Liver (tissue), 3 donors: ENCODE measurements around the gene BCAR3.

Experiments used
- EGR1 ChIP-seq, 2 donors: IDR thresholded peaks; 2 replicates each; pipeline ENCODE4 v1.6.1; 2016 to 2018; ENCODE audit warnings: antibody characterized with exemption in 2 of 2, low read depth in 2 of 2
- FOXA2 ChIP-seq: IDR thresholded peaks from 2 replicates; pipeline ENCODE4 v1.6.1; 2016; ENCODE audit warnings: antibody characterized with exemption
- GABPA ChIP-seq, 2 donors: IDR thresholded peaks in 1 of 2; conservative IDR thresholded peaks in 1 of 2; 2 replicates each; pipeline ENCODE4 v1.6.1; 2016; ENCODE audit warnings: antibody characterized with exemption in 2 of 2, mild to moderate bottlenecking in 1 of 2, moderate library complexity in 1 of 2
- JUND ChIP-seq, 2 donors: IDR thresholded peaks; 2 replicates each; pipeline ENCODE4 v1.6.1; 2016; ENCODE audit warnings: antibody characterized with exemption in 2 of 2
- RAD21 ChIP-seq, 2 donors: IDR thresholded peaks; 2 replicates each; pipeline ENCODE4 v1.6.1; 2016; ENCODE audit warnings: antibody characterized with exemption in 2 of 2, mild to moderate bottlenecking in 2 of 2
- REST ChIP-seq: IDR thresholded peaks from 2 replicates; pipeline ENCODE4 v1.6.1; 2016; ENCODE audit warnings: antibody characterized with exemption, mild to moderate bottlenecking
- RXRA ChIP-seq, 2 donors: IDR thresholded peaks; 2 replicates each; pipeline ENCODE4 v1.6.1; 2017 to 2018; ENCODE audit warnings: antibody characterized with exemption in 2 of 2, mild to moderate bottlenecking in 1 of 2
- TAF1 ChIP-seq: conservative IDR thresholded peaks from 2 replicates; pipeline ENCODE4 v1.6.1; 2016; ENCODE audit warnings: antibody characterized with exemption, mild to moderate bottlenecking
- YY1 ChIP-seq: IDR thresholded peaks from 2 replicates; pipeline ENCODE4 v1.6.1; 2016; ENCODE audit warnings: antibody characterized with exemption, mild to moderate bottlenecking
- ZBTB33 ChIP-seq: IDR thresholded peaks from 2 replicates; pipeline ENCODE4 v1.6.1; 2016; ENCODE audit warnings: antibody characterized with exemption
- TF ChIP-seq, protein P1 (sequence below): fragments of 150-350 bp; IDR thresholded peaks from 2 replicates; pipeline ENCODE4 v1.5.1; 2017; ENCODE audit warnings: improper control_type of control experiment, low read depth, low read length; ENCODE audit not compliant: missing input control
- TF ChIP-seq, protein P2 (sequence below): IDR thresholded peaks from 2 replicates; pipeline ENCODE4 v1.6.1; 2016; ENCODE audit warnings: antibody characterized with exemption
- donor health status: healthy.
- donor health status: healthy.

GRCh38 chr1:93714356-93714755, 32.7 kb upstream of the BCAR3 start:
- TF ChIP-seq, protein P1, sequence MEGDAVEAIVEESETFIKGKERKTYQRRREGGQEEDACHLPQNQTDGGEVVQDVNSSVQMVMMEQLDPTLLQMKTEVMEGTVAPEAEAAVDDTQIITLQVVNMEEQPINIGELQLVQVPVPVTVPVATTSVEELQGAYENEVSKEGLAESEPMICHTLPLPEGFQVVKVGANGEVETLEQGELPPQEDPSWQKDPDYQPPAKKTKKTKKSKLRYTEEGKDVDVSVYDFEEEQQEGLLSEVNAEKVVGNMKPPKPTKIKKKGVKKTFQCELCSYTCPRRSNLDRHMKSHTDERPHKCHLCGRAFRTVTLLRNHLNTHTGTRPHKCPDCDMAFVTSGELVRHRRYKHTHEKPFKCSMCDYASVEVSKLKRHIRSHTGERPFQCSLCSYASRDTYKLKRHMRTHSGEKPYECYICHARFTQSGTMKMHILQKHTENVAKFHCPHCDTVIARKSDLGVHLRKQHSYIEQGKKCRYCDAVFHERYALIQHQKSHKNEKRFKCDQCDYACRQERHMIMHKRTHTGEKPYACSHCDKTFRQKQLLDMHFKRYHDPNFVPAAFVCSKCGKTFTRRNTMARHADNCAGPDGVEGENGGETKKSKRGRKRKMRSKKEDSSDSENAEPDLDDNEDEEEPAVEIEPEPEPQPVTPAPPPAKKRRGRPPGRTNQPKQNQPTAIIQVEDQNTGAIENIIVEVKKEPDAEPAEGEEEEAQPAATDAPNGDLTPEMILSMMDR: no peak
- TF ChIP-seq REST (no peak), EGR1 (IDR thresholded peaks at IDR 0.05; ENCODE audit: low read depth in 2 of 2) (no peak), FOXA2 (no peak), TAF1 (no peak), YY1 (no peak), ZBTB33 (no peak), RXRA (IDR thresholded peaks at IDR 0.05) (no peak), RAD21 (IDR thresholded peaks at IDR 0.05) (no peak), JUND (IDR thresholded peaks at IDR 0.05) (no peak), GABPA (IDR thresholded peaks at IDR 0.05 in 1 of 2, conservative IDR thresholded peaks at IDR 0.05 in 1 of 2) (no peak)
- TF ChIP-seq, protein P2, sequence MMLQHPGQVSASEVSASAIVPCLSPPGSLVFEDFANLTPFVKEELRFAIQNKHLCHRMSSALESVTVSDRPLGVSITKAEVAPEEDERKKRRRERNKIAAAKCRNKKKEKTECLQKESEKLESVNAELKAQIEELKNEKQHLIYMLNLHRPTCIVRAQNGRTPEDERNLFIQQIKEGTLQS: no peak
